ENCODE measurements around the gene TVP23C.

GRCh38 chr17:15472891-15473290, 90.4 kb downstream of the TVP23C start:
- no peak for TF ChIP-seq CTCF (conservative IDR thresholded peaks at IDR 0.05; ENCODE audit: low read length)
- TF ChIP-seq EZH2phosphoT487 (IDR thresholded peaks at IDR 0.05; ENCODE audit: borderline replicate concordance) = no peak
